Fibroblast of skin of scalp (primary cell): ENCODE data around the gene AUTS2.
"Not testable (repeated sequence)": the region's sequence is repeated elsewhere in the genome, so short reads cannot be mapped to it uniquely, and the experiment has no call there.

Source experiments
- DNase-seq: peaks from one replicate; pipeline ENCODE4 v3.0.0-alpha.2; 2013

Gene AUTS2

GRCh38 chr7:70355198-70356020 is 757.1 kb downstream of the AUTS2 start:
- DNase-seq: no peak

GRCh38 chr7:70356085-70356786 is 758.0 kb downstream of the AUTS2 start:
- no peak for DNase-seq

- no peak for DNase-seq
Measured at GRCh38 chr7:70356787-70357328, 758.6 kb downstream of the AUTS2 start.

- DNase-seq: no peak
Measured at GRCh38 chr7:70360557-70360956, 762.3 kb downstream of the AUTS2 start.

GRCh38 chr7:70361821-70362220 is 763.5 kb downstream of the AUTS2 start:
- no peak for DNase-seq

- DNase-seq: not testable (repeated sequence)
Measured at GRCh38 chr7:70364393-70364792, 766.1 kb downstream of the AUTS2 start.

- DNase-seq: no peak
Measured at GRCh38 chr7:70371652-70372051, 773.4 kb downstream of the AUTS2 start.

- DNase-seq: no peak
Measured at GRCh38 chr7:70372768-70373515, 774.7 kb downstream of the AUTS2 start.

- DNase-seq: no peak
Measured at GRCh38 chr7:70374772-70375533, 776.7 kb downstream of the AUTS2 start.

GRCh38 chr7:70376561-70377031 is 778.3 kb downstream of the AUTS2 start:
- no peak for DNase-seq

GRCh38 chr7:70377957-70378356 is 779.7 kb downstream of the AUTS2 start:
- no peak for DNase-seq

- no peak for DNase-seq
Measured at GRCh38 chr7:70379210-70379609, 780.9 kb downstream of the AUTS2 start.

GRCh38 chr7:70380421-70381015 is 782.2 kb downstream of the AUTS2 start:
- DNase-seq: peak; percentile 56

GRCh38 chr7:70383066-70383782 is 784.9 kb downstream of the AUTS2 start:
- no peak for DNase-seq

- no peak for DNase-seq
Measured at GRCh38 chr7:70384024-70384423, 785.7 kb downstream of the AUTS2 start.

- DNase-seq: peak; percentile 41
Measured at GRCh38 chr7:70384891-70385290, 786.6 kb downstream of the AUTS2 start.

GRCh38 chr7:70387217-70387616 is 788.9 kb downstream of the AUTS2 start:
- DNase-seq: no peak

GRCh38 chr7:70389531-70390151 is 791.4 kb downstream of the AUTS2 start:
- no peak for DNase-seq

GRCh38 chr7:70390251-70390650 is 792.0 kb downstream of the AUTS2 start:
- DNase-seq: peak; percentile 29

GRCh38 chr7:70392256-70392876 is 794.1 kb downstream of the AUTS2 start:
- peak; percentile 44 for DNase-seq
